SK-N-SH (cell line): ENCODE measurements around the gene POLA1. TPM values are rescaled to one million over a fixed set of nuclear protein-coding genes. Genes with fewer than 3 reads are reported as not detected.

ENCODE experiments used
- CTCF ChIA-PET: fragments of 300-600, 350-600 bp; formaldehyde crosslinking; extraction: SDS; loops from one replicate; lab custom pipeline; 2021; lab: Yijun Ruan, JAX
- POLR2A ChIA-PET: fragments of 350-600 bp; sonication (Branson Sonifier 250); formaldehyde crosslinking; extraction: SDS; loops from one replicate; lab custom pipeline; 2020; ENCODE audit warnings: antibody characterized with exemption, inconsistent platforms; lab: Yijun Ruan, JAX
- DNase-seq: peaks from one replicate; pipeline ENCODE4 v3.0.0; 2012
- H2AFZ ChIP-seq: fragments of 200-600 bp; sonication (generic); 2 replicates; pipeline ENCODE4 v1.8.1; 2016; ENCODE audit warnings: antibody characterized with exemption, mild to moderate bottlenecking, low read depth
- H3F3A ChIP-seq: fragments of 200-600 bp; sonication (generic); replicated peaks from 2 replicates; pipeline ENCODE3; 2016; ENCODE audit warnings: antibody characterized with exemption, mild to moderate bottlenecking; ENCODE audit not compliant: insufficient read depth
- H3K27ac ChIP-seq, 2 experiments: fragments of 200-500 bp in 1 of 2; fragments of 200-600 bp in 1 of 2; sonication (Bioruptor generic) in 1 of 2; sonication (generic), shearing (Covaris generic) in 1 of 2; 2 replicates each; pipeline versions ENCODE4 v1.5.1 to v1.6.1; 2014 to 2016; ENCODE audit warnings: low read depth in 2 of 2, inconsistent platforms in 1 of 2, low read length in 1 of 2, mild to moderate bottlenecking in 1 of 2, mixed read lengths in 1 of 2
- H3K27me3 ChIP-seq: fragments of 200-600 bp; sonication (generic), shearing (Covaris generic); 2 replicates; pipeline ENCODE4 v1.6.1; 2016; ENCODE audit warnings: mixed run types; ENCODE audit not compliant: insufficient read depth
- H3K36me3 ChIP-seq, 2 experiments: fragments of 200-500 bp in 1 of 2; fragments of 200-600 bp in 1 of 2; sonication (Bioruptor generic) in 1 of 2; sonication (generic) in 1 of 2; replicated peaks in 1 of 2; 2 replicates each; pipeline versions ENCODE3 to v1.5.1; 2014 to 2016; ENCODE audit warnings: low read length in 1 of 2, mild to moderate bottlenecking in 1 of 2; ENCODE audit not compliant: insufficient read depth in 2 of 2, control insufficient read depth in 1 of 2
- H3K4me1 ChIP-seq, 2 experiments: fragments of 200-500 bp in 1 of 2; fragments of 200-600 bp in 1 of 2; sonication (Bioruptor generic) in 1 of 2; sonication (generic), shearing (Covaris generic) in 1 of 2; 2 replicates each; pipeline versions ENCODE4 v1.5.1 to v1.6.1; 2014 to 2016; ENCODE audit warnings: low read depth in 1 of 2, low read length in 1 of 2, mixed run types in 1 of 2; ENCODE audit not compliant: insufficient read depth in 2 of 2, control insufficient read depth in 1 of 2
- H3K4me2 ChIP-seq: fragments of 200-600 bp; sonication (generic), shearing (Covaris generic); 2 replicates; pipeline ENCODE4 v1.6.1; 2017; ENCODE audit warnings: mixed run types
- H3K4me3 ChIP-seq, 2 experiments: fragments of 200-500 bp in 1 of 2; fragments of 200-600 bp in 1 of 2; sonication (Bioruptor generic) in 1 of 2; sonication (generic), shearing (Covaris generic) in 1 of 2; 2 replicates each; pipeline versions ENCODE4 v1.5.1 to v1.8.1; 2014 to 2016; ENCODE audit warnings: low read depth in 2 of 2, inconsistent platforms in 1 of 2, low read length in 1 of 2, mild to moderate bottlenecking in 1 of 2, mixed read lengths in 1 of 2, moderate library complexity in 1 of 2
- H3K79me2 ChIP-seq: fragments of 200-600 bp; sonication (generic); 2 replicates; pipeline ENCODE4 v1.8.1; 2017; ENCODE audit warnings: mild to moderate bottlenecking; ENCODE audit not compliant: insufficient read depth
- H3K9ac ChIP-seq: fragments of 200-600 bp; sonication (generic); 2 replicates; pipeline ENCODE4 v1.6.1; 2017; ENCODE audit warnings: mixed run types
- H3K9me2 ChIP-seq: fragments of 200-600 bp; sonication (generic); 2 replicates; pipeline ENCODE4 v1.6.1; 2017; ENCODE audit warnings: mixed run types
- H3K9me3 ChIP-seq: fragments of 200-600 bp; sonication (generic); 2 replicates; pipeline ENCODE4 v1.6.1; 2017; ENCODE audit warnings: mixed run types, mild to moderate bottlenecking, moderate library complexity
- H4K20me1 ChIP-seq: fragments of 200-600 bp; sonication (generic); 2 replicates; pipeline ENCODE4 v1.6.1; 2017; ENCODE audit warnings: mild to moderate bottlenecking, mixed run types; ENCODE audit not compliant: insufficient read depth
- FOSL2 ChIP-seq: IDR thresholded peaks from 2 replicates; pipeline ENCODE4 v1.4.0; 2012; ENCODE audit warnings: low read depth, mild to moderate bottlenecking, moderate library complexity, borderline replicate concordance
- FOXJ3 ChIP-seq: sonication (generic); formaldehyde crosslinking; IDR thresholded peaks from 2 replicates; pipeline ENCODE4 v1.5.1; 2020; ENCODE audit warnings: mild to moderate bottlenecking, missing genetic modification reagents
- MXI1 ChIP-seq: IDR thresholded peaks from 2 replicates; pipeline ENCODE4 v1.6.1; 2012; ENCODE audit warnings: mild to moderate bottlenecking, low read depth, low read length, improper control_type of control experiment
- POLR2AphosphoS5 ChIP-seq: IDR thresholded peaks from 2 replicates; pipeline ENCODE4 v1.6.1; 2012; ENCODE audit warnings: low read depth, low read length
- RCOR1 ChIP-seq: fragments of 150-350 bp; IDR thresholded peaks from 2 replicates; pipeline ENCODE4 v1.6.1; 2017; ENCODE audit warnings: antibody characterized with exemption, low read length
- SIN3A ChIP-seq: IDR thresholded peaks from 2 replicates; pipeline ENCODE4 v1.6.1; 2012; ENCODE audit warnings: low read depth, mild to moderate bottlenecking, low read length, moderate library complexity, borderline replicate concordance
- TCF12 ChIP-seq: IDR thresholded peaks from 2 replicates; pipeline ENCODE4 v1.4.0; 2012
- TEAD4 ChIP-seq: IDR thresholded peaks from 2 replicates; pipeline ENCODE4 v1.4.0; 2012; ENCODE audit warnings: mild to moderate bottlenecking, borderline replicate concordance; ENCODE audit not compliant: insufficient read depth
- WGBS: methylation state at CpG from one replicate; pipeline ENCODE4 v1.1.6; 2017; ENCODE audit warnings: low lambda C conversion rate; 5-methylcytosine and 5-hydroxymethylcytosine counted together
- polyA plus RNA-seq, 3 experiments: library from polyadenylated mRNA; depleted of rRNA; stranded (reverse); fragments of >200 nt; gene quantifications; 2 replicates each; pipeline ENCODE4 v1.2.3, GENCODE V29; 2012
- TF ChIP-seq, protein P1 (sequence below): IDR thresholded peaks from 2 replicates; pipeline ENCODE4 v1.4.0; 2012; ENCODE audit warnings: low read depth, borderline replicate concordance
- TF ChIP-seq, protein P2 (sequence below): IDR thresholded peaks from 2 replicates; pipeline ENCODE4 v1.4.0; 2012; ENCODE audit warnings: low read depth, borderline replicate concordance
- TF ChIP-seq, protein P3 (sequence below): fragments of 200-600 bp; sonication (generic); IDR thresholded peaks from 2 replicates; pipeline ENCODE4 v1.6.1; 2017; ENCODE audit warnings: antibody characterized with exemption, mild to moderate bottlenecking, moderate library complexity

Gene POLA1
- polyA plus RNA-seq, 1 of the 3 experiments (the other 2 are of a cell fraction): 2.8 TPM

DNA sequence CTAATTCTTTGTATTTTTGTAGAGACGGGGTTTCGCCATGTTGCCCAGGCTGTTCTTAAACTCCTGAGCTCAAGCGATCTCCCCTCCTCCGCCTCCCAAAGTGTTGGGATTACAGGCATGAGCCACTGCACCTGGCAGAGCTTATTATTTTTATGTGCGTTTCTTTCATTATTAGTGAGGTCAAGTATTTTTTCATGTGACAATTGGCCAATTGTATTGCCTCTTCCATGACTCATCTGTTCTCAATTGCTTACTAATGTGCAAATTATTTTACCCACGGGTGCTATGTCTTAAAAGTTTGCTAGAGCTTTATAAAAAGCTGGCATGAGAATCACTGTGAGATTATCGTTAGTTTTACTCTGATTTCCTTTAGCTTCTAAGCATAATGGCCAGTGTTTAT lies 335.0 kb downstream of the POLA1 start:
- CTCF ChIA-PET: interaction anchor here (1.0 to 1.1 kb wide), 2 partner anchors 14 to 115 kb away, joined by 3 read pairs; partner anchors contain the start of gene ARX
- H3K9me2 ChIP-seq: no peaks in the 10 kb centered on the region
- no peak for DNase-seq
- H4K20me1 ChIP-seq: no peaks in the 10 kb centered on the region
- H3K4me3 ChIP-seq: no peak overlapping the region
- no peaks in the 10 kb centered on the region for H3K79me2 ChIP-seq
- no peak for TF ChIP-seq RCOR1
- TF ChIP-seq SIN3A: no peak
- no peak for TF ChIP-seq FOXJ3
- no peak for TF ChIP-seq POLR2AphosphoS5
- TF ChIP-seq MXI1: no peak
- TF ChIP-seq FOSL2: no peak
- TF ChIP-seq, protein P1, sequence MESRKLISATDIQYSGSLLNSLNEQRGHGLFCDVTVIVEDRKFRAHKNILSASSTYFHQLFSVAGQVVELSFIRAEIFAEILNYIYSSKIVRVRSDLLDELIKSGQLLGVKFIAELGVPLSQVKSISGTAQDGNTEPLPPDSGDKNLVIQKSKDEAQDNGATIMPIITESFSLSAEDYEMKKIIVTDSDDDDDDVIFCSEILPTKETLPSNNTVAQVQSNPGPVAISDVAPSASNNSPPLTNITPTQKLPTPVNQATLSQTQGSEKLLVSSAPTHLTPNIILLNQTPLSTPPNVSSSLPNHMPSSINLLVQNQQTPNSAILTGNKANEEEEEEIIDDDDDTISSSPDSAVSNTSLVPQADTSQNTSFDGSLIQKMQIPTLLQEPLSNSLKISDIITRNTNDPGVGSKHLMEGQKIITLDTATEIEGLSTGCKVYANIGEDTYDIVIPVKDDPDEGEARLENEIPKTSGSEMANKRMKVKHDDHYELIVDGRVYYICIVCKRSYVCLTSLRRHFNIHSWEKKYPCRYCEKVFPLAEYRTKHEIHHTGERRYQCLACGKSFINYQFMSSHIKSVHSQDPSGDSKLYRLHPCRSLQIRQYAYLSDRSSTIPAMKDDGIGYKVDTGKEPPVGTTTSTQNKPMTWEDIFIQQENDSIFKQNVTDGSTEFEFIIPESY: no peak
- TF ChIP-seq, protein P2, sequence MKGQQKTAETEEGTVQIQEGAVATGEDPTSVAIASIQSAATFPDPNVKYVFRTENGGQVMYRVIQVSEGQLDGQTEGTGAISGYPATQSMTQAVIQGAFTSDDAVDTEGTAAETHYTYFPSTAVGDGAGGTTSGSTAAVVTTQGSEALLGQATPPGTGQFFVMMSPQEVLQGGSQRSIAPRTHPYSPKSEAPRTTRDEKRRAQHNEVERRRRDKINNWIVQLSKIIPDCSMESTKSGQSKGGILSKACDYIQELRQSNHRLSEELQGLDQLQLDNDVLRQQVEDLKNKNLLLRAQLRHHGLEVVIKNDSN: no peak
- TF ChIP-seq TEAD4: no peak
- TF ChIP-seq TCF12: no peak
- TF ChIP-seq, all 33 proteins: peak for 0
- WGBS: 33% methylated on average over 7 of the region's 7 CpGs
- Histone ChIP-seq H2AFZ (no peak overlapping the region; the same call in 1 of the 2 replicates), H3K27ac (peak overlapping the region in 1 of 2 experiments; percentile 5; a peak in 1 of 4 replicates), H3K27me3 (peaks cover 19% of the 10 kb centered on the region; the same call in 1 of the 2 replicates), H3K9me3 (no peaks in the 10 kb centered on the region), H3K36me3 (no peaks in the 10 kb centered on the region), H3K4me1 (no peaks in the 10 kb centered on the region), H3F3A (no peaks in the 10 kb centered on the region), H3K9ac (no peak overlapping the region), H3K4me2 (no peak overlapping the region)
- POLR2A ChIA-PET: no interaction called here

DNA sequence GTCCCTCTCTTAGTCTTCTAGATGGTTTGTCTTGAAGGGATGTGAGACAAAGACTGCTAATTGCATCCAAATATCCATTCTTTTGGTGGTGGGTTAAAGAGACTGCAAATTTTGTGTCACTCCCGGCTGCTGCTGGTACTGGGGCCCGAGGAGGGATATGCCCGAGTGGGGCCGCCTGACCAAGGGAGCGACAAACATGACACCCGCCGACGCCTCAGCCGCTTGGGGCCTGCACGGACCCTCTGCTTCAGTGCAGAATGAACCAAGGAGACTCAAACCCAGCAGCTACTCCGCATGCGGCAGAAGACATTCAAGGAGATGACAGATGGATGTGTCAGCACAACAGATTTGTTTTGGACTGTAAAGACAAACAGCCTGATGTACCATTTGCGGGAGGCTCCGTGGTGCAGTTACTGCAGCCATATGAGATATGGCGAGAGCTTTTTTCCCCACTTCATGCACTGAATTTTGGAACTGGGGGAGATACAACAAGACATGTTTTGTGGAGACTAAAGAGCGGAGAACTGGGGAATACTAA lies 335.6 kb downstream of the POLA1 start:
- H4K20me1 ChIP-seq: no peaks in the 10 kb centered on the region
- peaks cover 13% of the 10 kb centered on the region; the same call in 1 of the 2 replicates for H3K27me3 ChIP-seq
- H3K9me3 ChIP-seq: no peaks in the 10 kb centered on the region
- H3F3A ChIP-seq: no peaks in the 10 kb centered on the region
- H2AFZ ChIP-seq: no peak overlapping the region
- no peak overlapping the region for H3K4me2 ChIP-seq
- no peak overlapping the region for H3K4me3 ChIP-seq
- no peaks in the 10 kb centered on the region for H3K9me2 ChIP-seq
- TF ChIP-seq, protein P3, sequence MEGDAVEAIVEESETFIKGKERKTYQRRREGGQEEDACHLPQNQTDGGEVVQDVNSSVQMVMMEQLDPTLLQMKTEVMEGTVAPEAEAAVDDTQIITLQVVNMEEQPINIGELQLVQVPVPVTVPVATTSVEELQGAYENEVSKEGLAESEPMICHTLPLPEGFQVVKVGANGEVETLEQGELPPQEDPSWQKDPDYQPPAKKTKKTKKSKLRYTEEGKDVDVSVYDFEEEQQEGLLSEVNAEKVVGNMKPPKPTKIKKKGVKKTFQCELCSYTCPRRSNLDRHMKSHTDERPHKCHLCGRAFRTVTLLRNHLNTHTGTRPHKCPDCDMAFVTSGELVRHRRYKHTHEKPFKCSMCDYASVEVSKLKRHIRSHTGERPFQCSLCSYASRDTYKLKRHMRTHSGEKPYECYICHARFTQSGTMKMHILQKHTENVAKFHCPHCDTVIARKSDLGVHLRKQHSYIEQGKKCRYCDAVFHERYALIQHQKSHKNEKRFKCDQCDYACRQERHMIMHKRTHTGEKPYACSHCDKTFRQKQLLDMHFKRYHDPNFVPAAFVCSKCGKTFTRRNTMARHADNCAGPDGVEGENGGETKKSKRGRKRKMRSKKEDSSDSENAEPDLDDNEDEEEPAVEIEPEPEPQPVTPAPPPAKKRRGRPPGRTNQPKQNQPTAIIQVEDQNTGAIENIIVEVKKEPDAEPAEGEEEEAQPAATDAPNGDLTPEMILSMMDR: no peak
- no peak overlapping the region for H3K9ac ChIP-seq
- 63% methylated on average over 16 of the region's 16 CpGs for WGBS
- POLR2A ChIA-PET: no interaction called here
- no peaks in the 10 kb centered on the region for H3K4me1 ChIP-seq
- H3K79me2 ChIP-seq: no peaks in the 10 kb centered on the region
- H3K36me3 ChIP-seq: no peaks in the 10 kb centered on the region
- no peak for DNase-seq
- peak overlapping the region in 1 of 2 experiments; percentile 5; a peak in 1 of 4 replicates for H3K27ac ChIP-seq
- CTCF ChIA-PET: interaction anchor here (0.9 kb wide), 1 partner anchor 614 kb away, joined by 3 read pairs; no protein-coding TSS in a partner anchor
